ENCODE measurements around the gene DRC3. TPM values are rescaled to one million over a fixed set of nuclear protein-coding genes. Genes with fewer than 3 reads are reported as not detected.

Gene DRC3
- total and polyA plus RNA-seq, 10 of the 15 experiments (the other 5 are each of a cell fraction or from before 2014, with no cell fraction given), result 0.18 to 2.3 (median 0.60) TPM; not detected in 3

DNA sequence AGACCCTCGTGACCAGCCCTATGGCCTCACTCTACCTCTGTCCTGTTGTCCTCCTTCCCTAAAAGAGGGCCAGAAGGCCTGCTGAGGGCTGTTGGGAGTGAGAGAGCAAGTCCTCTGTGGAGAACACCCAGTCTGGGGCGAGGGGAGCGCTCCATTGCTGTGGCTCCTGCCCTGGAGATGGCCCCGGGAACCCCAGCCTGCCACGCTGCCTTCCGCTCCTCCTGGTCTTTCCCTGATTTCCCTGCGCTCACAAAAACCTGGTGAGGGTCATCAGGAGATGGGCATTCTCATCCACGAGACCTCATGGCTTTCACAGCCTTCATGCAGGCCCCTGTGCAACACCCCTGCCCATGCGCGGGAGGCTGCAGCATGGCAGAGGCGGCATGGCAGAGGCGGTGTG lies 21.2 kb downstream of the DRC3 start:
- Histone ChIP-seq H3K9me3 (replicated peaks; ENCODE audit: control insufficient read depth, insufficient read depth, low read length) (no peaks in the 10 kb centered on the region), H3K4me1 (ENCODE audit: control insufficient read depth, insufficient read depth, low read length) (no peaks in the 10 kb centered on the region), H3K4me3 (no peak overlapping the region), H3K79me2 (ENCODE audit: control insufficient read depth, insufficient read depth, low read length) (no peaks in the 10 kb centered on the region), H2AFZ (ENCODE audit: control insufficient read depth, low read depth, low read length) (no peak overlapping the region), H3K27ac (ENCODE audit: control insufficient read depth, insufficient read depth) (no peak overlapping the region), H4K20me1 (ENCODE audit: control insufficient read depth, insufficient read depth) (no peaks in the 10 kb centered on the region; the same call in 1 of the 2 replicates), H3K27me3 (replicated peaks in 1 of 2; ENCODE audit: control insufficient read depth in 2 of 2, insufficient read depth in 2 of 2, low read length in 1 of 2) (no peaks in the 10 kb centered on the region; a peak in 1 of 4 replicates), H3K36me3 (ENCODE audit: control insufficient read depth in 2 of 2, insufficient read depth in 2 of 2, low read length in 1 of 2) (no peaks in the 10 kb centered on the region), H3K9ac (ENCODE audit: control insufficient read depth, insufficient read depth, low read length) (no peak overlapping the region), H3K4me2 (ENCODE audit: control insufficient read depth, insufficient read depth) (no peak overlapping the region)
- ATAC-seq, result no peak
- ChIA-PET RAD21 (ENCODE audit: unreplicated experiment) (no interaction called here), CTCF (interaction anchor here (1.2 to 1.4 kb wide), 2 partner anchors 9 to 11 kb away, joined by 3 to 5 read pairs; no protein-coding TSS in a partner anchor), POLR2A (no interaction called here), SMC1A (ENCODE audit: uncharacterized antibody, unreplicated experiment) (no interaction called here)
- FAIRE-seq, result no peak
- TF ChIP-seq ZNF274 (IDR thresholded peaks at IDR 0.05; ENCODE audit: insufficient read depth, insufficient read length) (no peak), TAF1 (IDR thresholded peaks at IDR 0.05; ENCODE audit: borderline replicate concordance, low read depth, low read length) (no peak), SMC3 (IDR thresholded peaks at IDR 0.05; ENCODE audit: borderline replicate concordance, low read length) (no peak), ATF2 (IDR thresholded peaks at IDR 0.05; ENCODE audit: low read length) (no peak), RB1 (IDR thresholded peaks at IDR 0.05; ENCODE audit: borderline replicate concordance) (no peak), CBFB (IDR thresholded peaks at IDR 0.05; ENCODE audit: low read depth) (no peak), RFX5 (IDR thresholded peaks at IDR 0.05; ENCODE audit: low read depth, low read length) (no peak)
- no TSS peak for BruUV-seq (replicated peaks)
- intact Hi-C loops (cut with micrococcal nuclease; ENCODE audit: unreplicated experiment), result no loop called here
- no peak for DNase-seq (ENCODE audit: low read depth, low spot score)
- in situ Hi-C loops (cut with MboI), result no loop called here
- 55% methylated on average over 12 of the region's 12 CpGs for WGBS (ENCODE audit: insufficient coverage, insufficient replicate concordance, low lambda C conversion rate, missing lambda C conversion rate)
